ENCODE data around the gene MS4A3.
"Not testable (repeated sequence)": the region's sequence is repeated elsewhere in the genome, so short reads cannot be mapped to it uniquely, and the experiment has no call there.

MS4A3 gene, protein sequence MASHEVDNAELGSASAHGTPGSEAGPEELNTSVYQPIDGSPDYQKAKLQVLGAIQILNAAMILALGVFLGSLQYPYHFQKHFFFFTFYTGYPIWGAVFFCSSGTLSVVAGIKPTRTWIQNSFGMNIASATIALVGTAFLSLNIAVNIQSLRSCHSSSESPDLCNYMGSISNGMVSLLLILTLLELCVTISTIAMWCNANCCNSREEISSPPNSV

DNA sequence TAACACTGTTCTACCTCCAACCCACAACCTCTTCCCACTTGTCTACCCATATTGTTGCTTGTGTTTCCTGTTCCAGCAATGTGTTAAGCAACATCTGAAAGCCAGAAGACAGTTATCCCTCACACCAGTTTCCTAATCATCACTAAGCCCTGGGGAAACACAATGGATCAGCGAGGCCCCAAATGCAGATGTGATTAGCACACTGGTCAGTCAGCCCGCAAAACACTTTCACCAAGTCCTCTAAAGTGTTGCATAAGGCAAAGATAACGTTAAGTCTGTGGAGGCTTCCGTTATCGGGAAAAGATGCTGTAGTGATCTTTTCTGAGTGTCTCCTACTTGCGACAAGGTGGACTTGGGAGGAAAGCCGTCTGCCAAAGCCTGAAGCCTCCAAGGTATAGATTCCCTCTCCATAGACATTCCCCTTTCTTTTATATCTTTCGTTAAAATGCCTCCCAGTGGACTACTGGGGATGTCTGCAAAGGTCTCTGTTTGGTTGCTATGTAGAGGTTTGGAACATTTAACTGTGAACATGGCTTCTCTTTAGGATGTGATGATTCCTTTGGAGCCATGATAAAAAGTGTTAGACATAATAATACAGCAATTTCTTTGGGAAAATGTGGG, at the start of gene MS4A3:
Gene MS4A3 (plus strand): TSS at position 317 of the 621 bp plus-strand sequence. CDS start 4,496 bp downstream, outside the sequence.
- Histone ChIP-seq H3K36me3 (ENCODE audit: insufficient read depth, low read length) (no peaks in the 10 kb centered on the region), H3K79me2 (ENCODE audit: control insufficient read depth, insufficient read depth, low read length, unreplicated experiment) (no peaks in the 10 kb centered on the region), H3K4me3 (ENCODE audit: low read depth, low read length) (no peak within 1 kb of the TSS), H3K27me3 (ENCODE audit: insufficient read depth, low read length) (no peaks in the 10 kb centered on the region), H3K4me1 (ENCODE audit: control insufficient read depth, insufficient read depth, low read length, unreplicated experiment) (no peaks in the 10 kb centered on the region), H2AFZ (ENCODE audit: low read length, unreplicated experiment) (no peak within 1 kb of the TSS), H3K27ac (ENCODE audit: low read depth, low read length) (no peak within 1 kb of the TSS)

DNA sequence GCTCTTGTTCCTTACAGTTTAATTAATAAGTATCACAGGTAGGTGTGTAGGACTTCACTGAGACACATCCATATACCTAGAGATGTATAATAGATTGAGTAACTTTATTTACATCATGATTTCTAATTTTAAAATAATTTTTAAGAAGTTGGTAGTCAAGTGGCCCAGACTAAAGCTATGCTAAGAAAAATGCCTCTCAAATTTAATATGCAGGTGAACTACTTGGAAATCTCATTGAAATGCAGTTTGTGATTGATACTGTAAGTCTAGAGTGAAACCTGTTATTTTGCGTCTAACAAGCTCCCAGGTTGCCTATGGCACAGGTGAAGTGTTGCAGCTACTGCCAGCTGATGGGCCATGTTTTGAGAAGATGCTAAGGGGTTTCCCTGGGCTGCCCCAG, 39.6 kb upstream of the MS4A3 start, which contains the start of gene OOSP4B:
Gene OOSP4B (plus strand): TSS at position 301 of the 400 bp plus-strand sequence.
- no peaks in the 10 kb centered on the region for H3K36me3 ChIP-seq (ENCODE audit: insufficient read depth, low read length)
- no peaks in the 10 kb centered on the region for H3K4me1 ChIP-seq (ENCODE audit: control insufficient read depth, insufficient read depth, low read length, unreplicated experiment)
- H3K27ac ChIP-seq (ENCODE audit: low read depth, low read length) = no peak within 1 kb of the TSS
- H2AFZ ChIP-seq (ENCODE audit: low read length, unreplicated experiment) = no peak within 1 kb of the TSS
- no peaks in the 10 kb centered on the region for H3K79me2 ChIP-seq (ENCODE audit: control insufficient read depth, insufficient read depth, low read length, unreplicated experiment)
- H3K27me3 ChIP-seq (ENCODE audit: insufficient read depth, low read length) = no peaks in the 10 kb centered on the region
- no peak within 1 kb of the TSS for H3K4me3 ChIP-seq (ENCODE audit: low read depth, low read length)

DNA sequence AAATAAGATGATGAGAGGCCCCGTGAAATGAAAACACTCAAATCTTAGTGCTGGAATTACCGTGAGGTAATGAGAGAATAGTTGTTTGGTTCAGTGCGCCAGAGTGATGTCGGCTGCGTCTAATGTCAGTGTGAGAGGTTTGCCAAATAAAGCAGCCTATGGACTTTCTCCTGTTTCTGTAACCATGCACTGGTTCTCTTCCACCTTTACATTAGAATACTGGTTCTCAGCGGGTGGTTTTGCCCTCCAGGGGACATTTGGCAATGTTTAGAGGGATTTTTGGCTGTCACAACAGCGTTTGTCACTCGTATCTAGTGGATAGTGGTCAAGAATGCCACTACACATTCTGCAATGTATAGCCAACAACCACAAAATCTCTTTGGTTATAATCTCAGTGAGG, 38.4 kb upstream of the MS4A3 start:
- H2AFZ ChIP-seq (ENCODE audit: low read length, unreplicated experiment) = no peak overlapping the region
- H3K27ac ChIP-seq (ENCODE audit: low read depth, low read length) = no peak overlapping the region
- H3K36me3 ChIP-seq (ENCODE audit: insufficient read depth, low read length) = no peaks in the 10 kb centered on the region
- H3K4me3 ChIP-seq (ENCODE audit: low read depth, low read length) = no peak overlapping the region
- no peaks in the 10 kb centered on the region for H3K79me2 ChIP-seq (ENCODE audit: control insufficient read depth, insufficient read depth, low read length, unreplicated experiment)
- H3K27me3 ChIP-seq (ENCODE audit: insufficient read depth, low read length) = no peaks in the 10 kb centered on the region
- H3K4me1 ChIP-seq (ENCODE audit: control insufficient read depth, insufficient read depth, low read length, unreplicated experiment) = no peaks in the 10 kb centered on the region

GRCh38 chr11:60020376-60020775, 36.1 kb upstream of the MS4A3 start:
- not testable (repeated sequence) for H2AFZ ChIP-seq (ENCODE audit: low read length, unreplicated experiment); H3K4me1 ChIP-seq (ENCODE audit: control insufficient read depth, insufficient read depth, low read length, unreplicated experiment); H3K4me3 ChIP-seq (ENCODE audit: low read depth, low read length); H3K27ac ChIP-seq (ENCODE audit: low read depth, low read length); H3K27me3 ChIP-seq (ENCODE audit: insufficient read depth, low read length); H3K79me2 ChIP-seq (ENCODE audit: control insufficient read depth, insufficient read depth, low read length, unreplicated experiment); H3K36me3 ChIP-seq (ENCODE audit: insufficient read depth, low read length)

GRCh38 chr11:60029015-60029632, 27.3 kb upstream of the MS4A3 start:
- Histone ChIP-seq H2AFZ (ENCODE audit: low read length, unreplicated experiment) (no peak overlapping the region), H3K79me2 (ENCODE audit: control insufficient read depth, insufficient read depth, low read length, unreplicated experiment) (no peaks in the 10 kb centered on the region), H3K27ac (ENCODE audit: low read depth, low read length) (no peak overlapping the region), H3K27me3 (ENCODE audit: insufficient read depth, low read length) (no peaks in the 10 kb centered on the region), H3K36me3 (ENCODE audit: insufficient read depth, low read length) (no peaks in the 10 kb centered on the region), H3K4me1 (ENCODE audit: control insufficient read depth, insufficient read depth, low read length, unreplicated experiment) (no peaks in the 10 kb centered on the region), H3K4me3 (ENCODE audit: low read depth, low read length) (no peak overlapping the region)

DNA sequence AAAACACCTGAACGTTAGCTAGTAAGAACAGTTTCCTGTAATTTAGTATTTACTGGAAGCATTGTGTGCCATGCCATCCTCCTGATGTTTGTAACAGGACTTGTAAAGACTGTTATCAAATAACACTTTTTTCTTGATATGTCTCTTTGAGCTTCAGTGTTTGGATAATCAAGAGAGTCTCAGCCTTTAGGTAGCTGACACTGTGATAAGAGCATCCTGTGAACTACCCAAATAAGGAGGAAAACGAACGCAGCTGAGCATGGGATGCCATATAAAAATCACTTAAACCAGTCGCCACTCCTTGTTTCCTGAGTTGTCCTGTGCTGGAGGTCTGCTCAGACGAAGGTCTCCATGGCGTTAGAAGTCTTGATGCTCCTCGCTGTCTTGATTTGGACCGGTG, 16.4 kb upstream of the MS4A3 start, which contains the start of gene OOSP2:
Gene OOSP2 (plus strand): TSS at position 301 of the 400 bp plus-strand sequence. CDS start 51 bp downstream, at position 352.
- Histone ChIP-seq H3K36me3 (ENCODE audit: insufficient read depth, low read length) (no peaks in the 10 kb centered on the region), H3K27me3 (ENCODE audit: insufficient read depth, low read length) (no peaks in the 10 kb centered on the region), H3K79me2 (ENCODE audit: control insufficient read depth, insufficient read depth, low read length, unreplicated experiment) (no peaks in the 10 kb centered on the region), H3K4me3 (ENCODE audit: low read depth, low read length) (no peak within 1 kb of the TSS), H3K4me1 (ENCODE audit: control insufficient read depth, insufficient read depth, low read length, unreplicated experiment) (no peaks in the 10 kb centered on the region), H3K27ac (ENCODE audit: low read depth, low read length) (no peak within 1 kb of the TSS), H2AFZ (ENCODE audit: low read length, unreplicated experiment) (no peak within 1 kb of the TSS)

DNA sequence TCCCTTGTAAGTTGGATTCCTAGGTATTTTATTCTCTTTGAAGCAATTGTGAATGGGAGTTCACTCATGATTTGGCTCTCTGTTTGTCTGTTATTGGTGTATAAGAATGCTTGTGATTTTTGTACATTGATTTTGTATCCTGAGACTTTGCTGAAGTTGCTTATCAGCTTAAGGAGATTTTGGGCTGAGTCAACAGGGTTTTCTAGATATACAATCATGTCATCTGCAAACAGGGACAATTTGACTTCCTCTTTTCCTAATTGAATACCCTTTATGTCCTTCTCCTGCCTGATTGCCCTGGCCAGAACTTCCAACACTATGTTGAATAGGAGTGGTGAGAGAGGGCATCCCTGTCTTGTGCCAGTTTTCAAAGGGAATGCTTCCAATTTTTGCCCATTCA, 6.0 kb upstream of the MS4A3 start:
- H3K36me3 ChIP-seq (ENCODE audit: insufficient read depth, low read length); H3K4me3 ChIP-seq (ENCODE audit: low read depth, low read length); H3K27me3 ChIP-seq (ENCODE audit: insufficient read depth, low read length); H3K27ac ChIP-seq (ENCODE audit: low read depth, low read length); H3K4me1 ChIP-seq (ENCODE audit: control insufficient read depth, insufficient read depth, low read length, unreplicated experiment); H2AFZ ChIP-seq (ENCODE audit: low read length, unreplicated experiment); H3K79me2 ChIP-seq (ENCODE audit: control insufficient read depth, insufficient read depth, low read length, unreplicated experiment): not testable (repeated sequence)

GRCh38 chr11:60050839-60051238, 5.6 kb upstream of the MS4A3 start:
- not testable (repeated sequence) for H3K36me3 ChIP-seq (ENCODE audit: insufficient read depth, low read length); H3K27me3 ChIP-seq (ENCODE audit: insufficient read depth, low read length); H3K4me1 ChIP-seq (ENCODE audit: control insufficient read depth, insufficient read depth, low read length, unreplicated experiment); H2AFZ ChIP-seq (ENCODE audit: low read length, unreplicated experiment); H3K79me2 ChIP-seq (ENCODE audit: control insufficient read depth, insufficient read depth, low read length, unreplicated experiment); H3K4me3 ChIP-seq (ENCODE audit: low read depth, low read length); H3K27ac ChIP-seq (ENCODE audit: low read depth, low read length)

GRCh38 chr11:60059052-60059451, 2.6 kb downstream of the MS4A3 start:
- no peak overlapping the region for H3K27ac ChIP-seq (ENCODE audit: low read depth, low read length)
- H3K36me3 ChIP-seq (ENCODE audit: insufficient read depth, low read length) = no peaks in the 10 kb centered on the region

GRCh38 chr11:60059521-60060240, 3.2 kb downstream of the MS4A3 start:
- H3K79me2 ChIP-seq (ENCODE audit: control insufficient read depth, insufficient read depth, low read length, unreplicated experiment) = no peaks in the 10 kb centered on the region
- no peak overlapping the region for H3K4me3 ChIP-seq (ENCODE audit: low read depth, low read length)
- no peak overlapping the region for H2AFZ ChIP-seq (ENCODE audit: low read length, unreplicated experiment)
- no peaks in the 10 kb centered on the region for H3K4me1 ChIP-seq (ENCODE audit: control insufficient read depth, insufficient read depth, low read length, unreplicated experiment)
- no peak overlapping the region for H3K27ac ChIP-seq (ENCODE audit: low read depth, low read length)
- no peaks in the 10 kb centered on the region for H3K36me3 ChIP-seq (ENCODE audit: insufficient read depth, low read length)
- H3K27me3 ChIP-seq (ENCODE audit: insufficient read depth, low read length) = no peaks in the 10 kb centered on the region

More at GRCh38 chr11:60059052-60059451, 2.6 kb downstream of the MS4A3 start:
- no peaks in the 10 kb centered on the region for H3K79me2 ChIP-seq (ENCODE audit: control insufficient read depth, insufficient read depth, low read length, unreplicated experiment)
- H3K4me1 ChIP-seq (ENCODE audit: control insufficient read depth, insufficient read depth, low read length, unreplicated experiment) = no peaks in the 10 kb centered on the region
- H2AFZ ChIP-seq (ENCODE audit: low read length, unreplicated experiment) = no peak overlapping the region
- no peaks in the 10 kb centered on the region for H3K27me3 ChIP-seq (ENCODE audit: insufficient read depth, low read length)
- no peak overlapping the region for H3K4me3 ChIP-seq (ENCODE audit: low read depth, low read length)
